Nephron progenitor cell (in vitro differentiated cells): ENCODE data around the gene BIRC5.
A peak's percentile ranks its signal among the peaks of the same experiment; 100 is the strongest.

ENCODE experiments used
- DNase-seq: peaks from one replicate; pipeline ENCODE4 v3.0.0; 2021
- H3K27ac Mint-ChIP-seq: 2 replicates; pipeline ENCODE4 v1.8.0; 2021; ENCODE audit warnings: mild to moderate bottlenecking, moderate library complexity, mixed read lengths
- H3K27me3 Mint-ChIP-seq: 2 replicates; pipeline ENCODE4 v1.8.0; 2021; ENCODE audit warnings: mild to moderate bottlenecking, low read depth, mixed read lengths; ENCODE audit not compliant: poor library complexity
- H3K36me3 Mint-ChIP-seq: 2 replicates; pipeline ENCODE4 v1.8.0; 2021; ENCODE audit warnings: low read depth, mixed read lengths
- H3K4me1 Mint-ChIP-seq: 2 replicates; pipeline ENCODE4 v1.8.0; 2021; ENCODE audit warnings: mixed read lengths
- H3K4me3 Mint-ChIP-seq: 2 replicates; pipeline ENCODE4 v1.8.0; 2021; ENCODE audit warnings: mild to moderate bottlenecking, moderate library complexity, mixed read lengths
- H3K9me3 Mint-ChIP-seq: 2 replicates; pipeline ENCODE4 v1.8.0; 2021; ENCODE audit warnings: mild to moderate bottlenecking, moderate library complexity, mixed read lengths
- TF ChIP-seq, protein P1 (sequence below): fragments of 200-600 bp; sonication (generic); IDR thresholded peaks from 2 replicates; pipeline ENCODE4 v1.5.0; 2021; ENCODE audit warnings: antibody characterized with exemption

Gene BIRC5

DNA sequence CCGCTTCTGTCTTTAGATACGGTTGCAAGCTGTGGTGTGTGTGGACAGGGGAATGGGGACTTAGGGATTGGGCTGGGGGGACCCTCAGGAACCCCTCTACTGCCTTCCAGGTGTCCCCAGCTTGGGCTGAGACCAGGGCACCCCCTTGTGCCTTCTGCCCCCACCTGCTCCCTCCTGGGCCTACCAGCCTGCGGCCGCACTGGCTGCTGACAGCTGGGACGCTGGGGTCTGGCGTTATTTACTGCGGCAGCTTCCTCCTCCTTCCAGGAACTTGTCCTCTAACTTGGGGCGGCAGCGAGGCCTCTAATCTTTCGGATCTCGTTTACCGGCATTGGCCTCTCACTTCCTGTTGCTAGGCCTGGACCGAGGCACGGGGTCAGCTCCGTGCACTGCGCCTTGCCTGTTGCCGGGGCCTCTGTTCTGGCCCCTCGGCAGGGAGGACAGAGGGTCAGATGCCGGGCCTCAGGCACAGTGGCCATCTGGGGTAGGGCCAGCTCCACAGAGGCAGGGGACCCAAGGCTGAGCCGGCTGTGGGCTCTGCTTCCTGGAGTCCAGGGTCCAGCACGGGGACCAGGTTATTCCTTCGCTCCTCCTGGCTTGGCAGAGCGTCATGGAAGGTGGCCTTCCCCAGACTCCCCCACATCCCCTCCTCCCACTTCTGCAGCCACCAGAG lies 49.1 kb downstream of the BIRC5 start:
- H3K27me3 Mint-ChIP-seq: peaks cover 4% of the 10 kb centered on the region
- H3K36me3 Mint-ChIP-seq: no peaks in the 10 kb centered on the region
- H3K4me1 Mint-ChIP-seq: peaks cover 65% of the 10 kb centered on the region
- H3K9me3 Mint-ChIP-seq: no peaks in the 10 kb centered on the region
- peak overlapping the region; percentile 69 for H3K27ac Mint-ChIP-seq
- DNase-seq: peak; percentile 51
- H3K4me3 Mint-ChIP-seq: no peak overlapping the region
- TF ChIP-seq, protein P1, sequence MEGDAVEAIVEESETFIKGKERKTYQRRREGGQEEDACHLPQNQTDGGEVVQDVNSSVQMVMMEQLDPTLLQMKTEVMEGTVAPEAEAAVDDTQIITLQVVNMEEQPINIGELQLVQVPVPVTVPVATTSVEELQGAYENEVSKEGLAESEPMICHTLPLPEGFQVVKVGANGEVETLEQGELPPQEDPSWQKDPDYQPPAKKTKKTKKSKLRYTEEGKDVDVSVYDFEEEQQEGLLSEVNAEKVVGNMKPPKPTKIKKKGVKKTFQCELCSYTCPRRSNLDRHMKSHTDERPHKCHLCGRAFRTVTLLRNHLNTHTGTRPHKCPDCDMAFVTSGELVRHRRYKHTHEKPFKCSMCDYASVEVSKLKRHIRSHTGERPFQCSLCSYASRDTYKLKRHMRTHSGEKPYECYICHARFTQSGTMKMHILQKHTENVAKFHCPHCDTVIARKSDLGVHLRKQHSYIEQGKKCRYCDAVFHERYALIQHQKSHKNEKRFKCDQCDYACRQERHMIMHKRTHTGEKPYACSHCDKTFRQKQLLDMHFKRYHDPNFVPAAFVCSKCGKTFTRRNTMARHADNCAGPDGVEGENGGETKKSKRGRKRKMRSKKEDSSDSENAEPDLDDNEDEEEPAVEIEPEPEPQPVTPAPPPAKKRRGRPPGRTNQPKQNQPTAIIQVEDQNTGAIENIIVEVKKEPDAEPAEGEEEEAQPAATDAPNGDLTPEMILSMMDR: no peak

DNA sequence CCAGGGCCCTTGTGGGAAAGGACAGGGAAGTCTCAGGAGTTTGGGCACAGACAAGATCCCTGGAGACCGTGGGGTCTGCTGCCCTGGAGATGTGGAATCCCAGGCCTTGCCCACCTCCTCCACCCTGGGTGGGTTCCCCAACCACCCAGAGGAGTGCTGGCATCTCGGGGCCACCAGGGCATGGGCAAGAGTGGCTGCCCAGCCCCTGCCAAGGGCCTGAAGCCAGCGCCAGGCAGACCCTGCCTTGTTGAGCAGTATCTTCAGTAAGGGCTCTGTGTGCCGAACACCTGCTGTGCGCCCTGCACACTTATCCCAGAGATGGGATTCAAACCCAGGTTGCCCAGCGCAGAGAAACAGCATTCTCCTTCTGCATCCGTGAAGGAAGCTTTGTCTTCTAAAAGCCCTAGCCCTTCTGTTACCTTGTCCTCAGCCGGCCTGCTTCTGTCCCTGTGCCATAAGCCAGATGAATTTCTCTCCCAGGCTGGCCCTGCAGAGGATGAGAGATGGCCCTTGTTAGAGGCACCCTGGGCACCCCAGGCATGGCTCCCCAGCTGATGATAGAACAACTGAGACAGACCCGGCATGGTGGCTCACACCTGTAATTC lies 49.8 kb downstream of the BIRC5 start:
- no peak for DNase-seq
- Mint-ChIP-seq H3K9me3 (no peaks in the 10 kb centered on the region), H3K4me1 (peaks cover 70% of the 10 kb centered on the region), H3K27me3 (peaks cover 3% of the 10 kb centered on the region), H3K4me3 (no peak overlapping the region), H3K36me3 (no peaks in the 10 kb centered on the region), H3K27ac (no peak overlapping the region)
- TF ChIP-seq, protein P1: no peak

DNA sequence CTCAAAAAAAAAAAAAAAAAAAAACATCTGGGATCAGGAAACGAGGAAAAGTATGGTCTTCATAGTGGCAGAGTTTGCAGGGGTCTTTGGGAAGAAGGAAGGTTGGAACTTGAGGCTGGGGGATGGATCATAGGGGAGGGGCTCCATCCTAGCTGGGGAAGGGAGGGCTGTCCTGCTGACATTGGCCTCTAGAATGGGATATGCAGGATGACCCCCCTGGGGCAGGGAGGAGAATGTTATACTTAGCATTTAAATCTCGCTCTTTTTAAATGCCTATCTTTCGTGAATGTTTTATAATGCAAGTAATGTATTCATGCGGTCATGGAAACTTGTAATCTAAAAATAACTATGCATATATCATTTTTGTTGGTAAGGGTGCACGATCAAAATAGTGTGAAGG lies 50.5 kb downstream of the BIRC5 start:
- TF ChIP-seq, protein P1: no peak
- no peak overlapping the region for H3K4me3 Mint-ChIP-seq
- no peak for DNase-seq
- H3K9me3 Mint-ChIP-seq: no peaks in the 10 kb centered on the region
- H3K36me3 Mint-ChIP-seq: no peaks in the 10 kb centered on the region
- H3K27me3 Mint-ChIP-seq: peaks cover 3% of the 10 kb centered on the region
- peak overlapping the region; percentile 51 for H3K27ac Mint-ChIP-seq
- peaks cover 74% of the 10 kb centered on the region for H3K4me1 Mint-ChIP-seq

DNA sequence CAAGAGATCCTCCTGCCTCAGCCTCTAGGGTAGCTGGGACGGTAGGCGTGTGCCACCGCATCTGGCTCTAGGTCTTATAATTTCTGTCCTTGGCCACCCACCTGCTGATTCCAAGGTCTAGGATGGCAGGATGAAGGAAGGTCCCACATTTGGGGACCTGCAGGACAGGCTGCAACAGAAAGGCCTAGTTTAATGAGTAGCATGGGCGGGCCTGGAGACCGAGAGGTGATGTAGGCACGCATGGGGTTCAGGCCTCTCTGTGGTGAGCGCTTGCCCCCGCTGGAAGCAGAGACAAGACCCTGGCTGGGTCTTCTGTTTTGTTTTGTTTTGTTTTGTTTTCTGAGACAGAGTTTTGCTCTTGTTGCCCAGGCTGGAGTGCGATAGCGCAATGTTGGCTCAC lies 51.1 kb downstream of the BIRC5 start:
- no peak overlapping the region for H3K4me3 Mint-ChIP-seq
- peaks cover 74% of the 10 kb centered on the region for H3K4me1 Mint-ChIP-seq
- TF ChIP-seq, protein P1: no peak
- no peak for DNase-seq
- no peak overlapping the region for H3K27ac Mint-ChIP-seq
- H3K27me3 Mint-ChIP-seq: peaks cover 3% of the 10 kb centered on the region
- no peaks in the 10 kb centered on the region for H3K9me3 Mint-ChIP-seq
- no peaks in the 10 kb centered on the region for H3K36me3 Mint-ChIP-seq

DNA sequence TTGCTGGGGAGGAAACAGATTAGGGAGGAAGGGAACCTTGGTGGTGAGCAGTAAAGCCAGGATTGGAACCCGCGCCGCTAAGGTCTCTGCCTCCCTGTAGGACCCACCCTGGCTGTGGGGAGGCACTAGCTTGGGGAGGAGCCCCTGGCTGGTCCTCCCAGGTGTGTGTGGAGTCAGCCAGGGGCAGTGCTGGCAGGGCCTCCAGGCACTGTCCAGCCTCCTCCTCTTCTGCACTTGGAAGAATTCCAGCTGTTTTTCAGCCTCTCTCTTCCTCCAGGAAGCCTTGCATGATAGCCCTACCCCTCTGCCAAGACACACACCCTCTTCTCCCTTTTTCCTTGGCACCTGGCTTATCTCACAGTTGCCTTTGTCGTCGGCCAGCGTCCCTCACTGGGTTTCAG lies 52.2 kb downstream of the BIRC5 start:
- TF ChIP-seq, protein P1: no peak
- no peak overlapping the region for H3K27ac Mint-ChIP-seq
- H3K36me3 Mint-ChIP-seq: no peaks in the 10 kb centered on the region
- peaks cover 3% of the 10 kb centered on the region for H3K27me3 Mint-ChIP-seq
- H3K4me1 Mint-ChIP-seq: peaks cover 79% of the 10 kb centered on the region
- no peak overlapping the region for H3K4me3 Mint-ChIP-seq
- no peak for DNase-seq
- H3K9me3 Mint-ChIP-seq: no peaks in the 10 kb centered on the region

DNA sequence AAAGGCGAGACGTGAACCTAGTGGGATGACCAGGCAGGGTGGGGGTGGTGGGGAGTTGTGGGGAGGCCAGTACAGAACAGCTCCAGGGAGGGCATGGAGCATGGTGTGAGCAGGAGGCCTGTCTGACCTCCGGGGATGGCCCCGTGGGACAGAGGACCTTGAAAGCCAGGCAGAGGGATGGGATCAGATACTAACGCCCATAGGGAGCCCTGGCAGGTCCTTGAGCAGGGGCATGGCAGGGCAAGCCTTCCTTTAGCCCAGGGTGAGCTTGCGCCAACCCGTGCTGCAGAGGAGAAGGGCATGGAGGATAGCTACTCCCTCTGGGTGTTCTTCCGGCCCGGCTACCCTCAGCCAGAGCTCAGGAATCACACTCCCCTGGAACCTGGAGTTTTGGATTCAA lies 52.7 kb downstream of the BIRC5 start:
- H3K27ac Mint-ChIP-seq: no peak overlapping the region
- no peak for DNase-seq
- H3K9me3 Mint-ChIP-seq: no peaks in the 10 kb centered on the region
- no peak overlapping the region for H3K4me3 Mint-ChIP-seq
- TF ChIP-seq, protein P1: no peak
- peaks cover 8% of the 10 kb centered on the region for H3K27me3 Mint-ChIP-seq
- H3K36me3 Mint-ChIP-seq: no peaks in the 10 kb centered on the region
- H3K4me1 Mint-ChIP-seq: peaks cover 82% of the 10 kb centered on the region
